ENCODE results near the gene AOPEP.
"Not testable (repeated sequence)": the region's sequence is repeated elsewhere in the genome, so short reads cannot be mapped to it uniquely, and the experiment has no call there.

Gene AOPEP

DNA sequence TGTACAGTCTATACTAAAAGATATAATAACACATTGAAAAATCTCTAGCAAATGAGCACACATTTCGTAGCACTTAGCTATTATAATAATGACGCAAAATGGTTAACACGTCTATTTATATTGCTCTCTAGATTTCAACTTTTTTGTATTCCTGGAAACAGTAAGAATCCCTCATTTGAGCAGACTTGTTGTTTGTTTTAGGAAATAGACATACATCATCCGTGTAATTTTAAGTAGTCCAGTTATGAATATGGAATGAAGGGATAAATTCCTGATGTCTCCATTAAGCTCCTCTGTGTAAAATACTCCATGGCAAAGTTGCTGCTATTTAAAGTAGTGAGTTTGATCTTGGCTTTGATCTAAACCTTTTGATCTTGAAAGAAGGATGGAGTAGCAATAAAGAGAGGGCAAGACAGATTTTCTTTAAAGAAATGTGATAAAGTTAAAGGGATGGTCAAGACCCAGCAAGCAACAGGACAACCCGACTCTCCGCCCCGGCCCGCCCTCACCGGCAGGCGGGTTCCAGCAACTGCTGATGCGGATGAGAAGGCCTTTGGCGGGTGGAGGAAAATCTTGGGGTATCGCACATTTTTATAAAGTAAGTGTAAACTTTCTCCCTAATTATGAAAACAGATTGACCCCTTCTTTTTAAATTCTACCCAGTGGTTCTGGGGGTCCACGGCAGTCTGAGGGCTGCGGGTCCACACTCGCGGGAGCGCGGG is 277.4 kb downstream of the AOPEP start:
- DNase-seq: peak; percentile 48

DNA sequence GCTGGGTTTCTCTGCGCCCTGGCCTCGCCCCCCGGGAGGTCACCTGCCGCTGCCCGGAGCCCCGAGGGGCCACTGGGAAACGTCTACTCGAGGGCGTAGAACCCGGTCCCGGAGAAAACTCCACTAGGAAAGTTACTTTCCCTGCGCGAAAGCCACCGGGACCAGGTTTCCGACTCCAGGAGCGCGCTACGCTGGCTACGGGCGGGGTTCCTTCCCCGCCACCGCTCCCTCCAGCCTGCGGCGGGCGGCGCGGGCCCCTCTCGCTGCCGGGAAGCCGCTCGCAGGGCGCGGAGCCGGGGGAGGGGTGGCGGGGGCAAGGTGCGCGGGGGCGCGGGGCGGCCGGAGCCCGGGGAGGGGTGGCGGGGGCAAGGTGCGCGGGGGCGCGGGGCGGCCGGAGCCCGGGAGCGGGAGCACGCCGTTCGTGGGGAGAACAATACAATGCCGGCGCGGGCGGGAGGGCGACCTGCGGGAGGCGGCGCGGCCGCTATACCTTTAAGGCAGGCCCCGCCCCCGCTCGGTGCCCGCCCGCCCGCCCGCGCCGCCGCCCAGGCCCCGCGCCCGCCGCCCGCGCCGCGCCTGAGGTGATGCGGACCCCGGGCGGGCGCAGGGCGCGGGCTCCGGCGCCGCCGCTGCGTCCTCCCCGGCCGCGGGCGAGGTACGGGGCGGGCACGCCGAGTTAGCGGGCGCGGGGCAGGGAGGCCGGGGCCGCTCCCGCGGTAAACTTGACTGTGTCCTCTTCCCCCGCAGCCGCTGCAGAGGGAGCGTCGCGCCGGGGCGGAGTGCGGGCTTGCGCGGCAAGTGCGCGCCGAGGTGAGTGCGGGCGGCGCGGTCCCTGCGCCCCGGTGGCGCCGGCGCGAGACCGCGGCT is 278.1 kb downstream of the AOPEP start:
- peak; percentile 44 for DNase-seq

DNA sequence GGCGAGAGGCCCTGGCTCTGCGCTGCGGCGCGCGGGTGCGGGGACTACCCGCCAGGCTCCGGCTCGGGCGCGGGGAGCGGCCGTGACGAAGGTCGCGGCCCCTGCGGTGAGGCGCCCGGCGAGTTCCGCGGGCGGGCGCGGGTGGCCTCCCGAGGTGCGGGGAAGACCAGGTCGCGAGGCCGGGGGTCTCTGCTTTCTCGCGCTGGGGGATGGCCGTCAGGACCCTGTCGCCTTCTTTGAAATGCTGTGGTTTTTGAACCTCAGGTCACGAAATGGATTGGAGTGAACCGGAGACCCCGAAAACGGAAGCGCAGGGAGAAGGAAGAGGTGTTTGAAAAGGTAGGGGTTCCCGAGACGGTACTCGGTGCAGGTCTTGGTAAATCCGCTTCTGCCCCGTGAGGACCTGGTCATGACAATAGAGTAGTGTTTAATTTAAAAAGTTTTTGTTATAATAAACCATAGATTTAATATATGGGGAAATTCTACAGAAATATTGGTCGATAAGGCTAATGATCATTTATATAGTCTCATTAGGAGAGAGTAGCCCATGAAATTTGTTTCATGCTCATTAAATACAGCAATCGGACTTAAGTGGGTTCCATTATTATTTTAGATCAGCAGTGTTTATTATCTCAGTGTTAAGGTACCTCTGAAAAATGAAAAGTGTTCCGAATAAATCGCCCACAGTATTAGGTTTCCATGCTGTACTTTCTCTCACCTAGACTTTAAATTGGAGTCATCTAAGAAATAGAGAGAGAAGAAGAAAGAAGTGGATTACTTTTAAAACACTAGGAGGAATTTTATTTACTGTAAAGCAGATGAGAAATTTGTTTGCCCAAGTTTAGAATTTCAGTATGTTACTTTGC is 279.0 kb downstream of the AOPEP start:
- DNase-seq: no peak

DNA sequence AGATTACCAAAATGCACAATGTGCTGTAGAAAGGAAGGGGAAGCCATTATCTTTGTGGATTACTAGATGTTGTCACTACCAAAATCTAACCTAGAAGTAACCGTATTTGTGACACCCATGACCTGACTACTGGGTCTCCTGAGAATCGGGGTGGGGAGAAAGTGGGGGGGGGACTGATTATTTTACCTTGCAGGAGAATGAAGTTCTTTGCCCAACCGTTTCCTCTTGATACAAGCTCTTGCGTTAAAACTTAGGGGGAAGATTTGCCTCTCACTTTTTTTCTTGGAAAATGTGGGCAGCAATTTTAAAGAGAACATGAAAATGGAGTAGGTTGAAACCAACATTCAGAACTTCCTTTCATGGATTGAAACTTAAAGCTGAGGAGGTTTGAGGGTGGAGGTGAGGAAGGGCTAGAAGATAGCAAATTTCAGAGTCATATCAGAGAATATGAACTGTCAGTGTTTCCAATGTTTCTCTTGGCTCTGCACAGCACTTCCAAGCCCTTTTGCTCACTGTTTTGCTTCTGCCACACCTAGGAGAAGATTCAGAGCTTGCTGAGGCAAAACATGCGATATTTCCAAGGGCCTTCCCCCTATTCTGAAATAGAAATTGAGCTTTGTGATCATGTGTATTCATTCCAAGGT is 280.8 kb downstream of the AOPEP start:
- DNase-seq: no peak

DNA sequence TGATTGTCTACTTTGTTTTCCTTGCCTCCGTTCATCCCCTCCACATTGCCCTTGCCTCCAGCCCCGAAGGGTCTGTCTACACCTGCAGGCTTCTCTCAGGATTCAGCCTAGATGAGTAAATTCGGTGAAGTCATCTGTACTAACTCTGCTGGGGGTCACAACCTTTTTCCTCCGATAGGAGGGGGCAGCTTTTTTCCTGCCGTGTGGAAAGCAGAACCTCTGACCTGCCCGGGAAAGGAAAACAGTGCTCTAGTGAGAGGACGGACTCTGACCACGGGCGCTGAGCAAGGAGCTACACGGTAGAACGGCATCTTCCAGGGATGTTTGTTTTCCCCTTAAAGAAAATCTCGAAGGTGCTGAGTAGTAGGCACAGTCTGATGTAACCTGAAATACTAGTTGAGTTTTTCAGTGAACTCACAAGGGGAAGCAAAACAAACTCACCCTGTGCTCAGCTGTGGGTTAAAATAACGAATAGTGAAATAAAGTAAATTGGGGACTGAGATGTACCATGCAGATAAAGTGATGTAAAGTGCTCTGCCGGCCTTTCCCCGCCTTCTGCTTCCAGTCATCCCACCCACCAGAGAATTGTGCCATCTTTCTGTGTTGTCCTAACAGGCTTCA is 281.8 kb downstream of the AOPEP start:
- no peak for DNase-seq

DNA sequence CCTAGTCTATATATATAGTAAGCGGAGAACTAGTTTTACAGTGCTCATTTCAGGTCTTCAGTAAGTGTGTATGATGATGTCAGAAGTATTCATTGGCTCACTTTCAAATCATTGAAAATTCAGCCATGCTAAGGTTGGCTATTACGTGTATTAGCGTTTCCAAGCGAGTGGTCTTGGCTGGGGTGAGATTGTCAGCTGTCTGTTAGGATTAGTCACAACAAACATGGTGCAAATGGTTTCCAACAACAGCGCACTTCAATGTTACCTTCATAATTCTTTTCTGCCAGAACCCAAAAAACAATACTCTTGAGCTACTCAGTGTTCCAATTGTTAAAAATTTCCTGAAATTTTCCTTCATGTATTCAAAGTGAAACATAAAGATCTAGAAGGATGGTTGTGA is 283.0 kb downstream of the AOPEP start:
- DNase-seq: no peak

DNA sequence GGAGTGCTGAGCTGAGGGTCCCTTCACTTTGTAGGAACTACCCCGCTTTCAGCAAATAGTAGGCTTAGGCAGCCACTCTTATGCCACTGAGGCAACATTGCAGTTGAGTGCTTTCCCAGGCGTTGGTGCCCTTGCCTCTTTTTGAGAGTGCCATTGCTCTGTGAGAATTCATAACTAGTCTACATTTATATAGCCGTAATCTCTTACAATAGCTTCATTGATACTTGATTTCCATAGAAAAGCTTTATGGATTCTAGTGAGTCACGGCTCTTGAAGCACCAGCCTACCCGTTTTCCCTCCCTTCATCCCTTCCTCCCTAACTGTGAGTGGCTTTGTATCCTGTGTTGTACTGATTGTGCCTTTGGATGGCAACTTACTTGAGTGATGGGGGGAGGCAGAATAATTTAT is 283.9 kb downstream of the AOPEP start:
- DNase-seq: no peak

DNA sequence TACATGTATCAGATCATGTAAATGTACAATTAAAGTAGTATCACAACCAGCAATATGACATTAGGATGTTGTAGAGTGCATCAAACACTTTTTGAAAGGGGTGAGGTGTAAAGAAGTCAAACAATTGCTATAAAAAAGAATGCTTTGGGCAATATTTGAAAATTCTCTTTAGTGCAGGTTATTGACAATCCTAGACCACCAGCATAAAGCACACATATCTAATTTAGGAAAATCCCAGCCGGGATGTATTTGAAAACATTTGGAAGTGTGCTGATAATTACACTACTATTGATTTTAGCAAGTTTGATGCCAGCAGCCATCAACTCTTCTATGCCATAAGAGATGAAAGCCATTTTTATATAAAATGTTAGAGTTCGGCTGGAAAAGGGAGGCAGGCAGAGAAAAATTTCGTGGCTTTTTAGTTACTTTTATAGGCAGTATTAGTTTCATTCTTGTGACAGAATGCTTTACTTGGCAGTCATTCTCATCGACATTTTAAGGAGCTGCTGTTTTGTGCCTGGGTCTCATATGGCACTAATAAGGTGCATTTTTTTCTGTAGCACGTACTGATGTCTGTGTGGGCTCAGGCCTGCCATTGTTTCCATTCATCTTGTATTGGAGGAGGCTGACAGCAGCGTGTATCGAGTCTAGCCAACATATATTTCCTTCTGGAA is 285.7 kb downstream of the AOPEP start:
- DNase-seq: no peak

DNA sequence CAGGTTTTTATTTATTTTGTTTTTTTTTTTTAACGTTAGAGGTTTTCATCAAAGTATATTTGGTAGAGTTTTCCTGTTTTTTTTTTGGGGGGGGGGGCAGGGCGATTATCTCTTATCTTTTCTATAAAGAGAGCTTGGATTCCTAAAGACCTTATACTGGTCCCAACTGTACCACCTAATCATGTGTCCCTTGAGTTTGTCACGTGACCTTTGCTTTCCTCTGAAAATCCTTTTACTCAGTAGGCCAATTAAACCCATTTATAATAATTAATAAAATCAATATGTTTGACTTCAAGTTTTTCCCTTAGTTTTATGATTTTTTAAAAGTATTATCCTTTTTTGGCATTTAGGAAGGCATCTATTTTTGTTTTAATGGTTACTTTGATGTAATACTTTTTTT is 286.4 kb downstream of the AOPEP start:
- no peak for DNase-seq

DNA sequence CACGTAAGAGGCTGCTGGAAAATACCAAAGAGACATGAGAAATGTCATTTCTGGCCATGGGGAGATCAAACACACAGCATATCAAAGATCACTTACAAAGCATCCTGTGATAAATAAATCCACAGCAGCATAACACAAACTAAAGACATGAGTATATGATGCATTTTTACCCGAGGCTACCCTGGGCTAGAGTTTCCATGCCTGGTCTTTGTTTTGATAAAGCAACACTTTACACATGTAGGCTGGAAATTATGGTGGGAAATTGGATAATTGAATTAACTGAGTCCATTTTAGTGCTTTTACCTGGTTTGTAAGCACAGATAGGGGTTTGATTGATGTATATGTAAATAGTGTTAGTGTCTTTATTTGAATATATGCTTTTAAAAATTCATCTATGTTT is 288.4 kb downstream of the AOPEP start:
- DNase-seq: no peak

DNA sequence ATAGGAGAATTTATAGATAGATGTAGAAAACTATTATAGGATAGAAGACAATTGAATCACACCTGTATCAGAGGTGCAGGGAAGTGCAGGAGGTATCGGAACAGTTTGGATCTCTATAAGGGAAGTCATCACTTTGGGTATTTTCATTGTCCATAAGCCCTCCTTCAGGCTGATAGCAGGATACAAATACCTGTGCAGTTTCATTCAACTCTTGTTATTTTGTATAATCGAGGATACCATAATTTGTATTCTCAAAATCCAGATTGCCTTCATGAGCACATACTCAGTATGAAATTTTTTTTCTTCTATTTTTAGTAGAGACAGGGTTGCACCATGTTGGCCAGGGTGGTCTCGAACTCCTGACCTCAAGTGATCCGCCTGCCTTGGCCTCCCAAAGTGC is 289.1 kb downstream of the AOPEP start:
- no peak for DNase-seq

DNA sequence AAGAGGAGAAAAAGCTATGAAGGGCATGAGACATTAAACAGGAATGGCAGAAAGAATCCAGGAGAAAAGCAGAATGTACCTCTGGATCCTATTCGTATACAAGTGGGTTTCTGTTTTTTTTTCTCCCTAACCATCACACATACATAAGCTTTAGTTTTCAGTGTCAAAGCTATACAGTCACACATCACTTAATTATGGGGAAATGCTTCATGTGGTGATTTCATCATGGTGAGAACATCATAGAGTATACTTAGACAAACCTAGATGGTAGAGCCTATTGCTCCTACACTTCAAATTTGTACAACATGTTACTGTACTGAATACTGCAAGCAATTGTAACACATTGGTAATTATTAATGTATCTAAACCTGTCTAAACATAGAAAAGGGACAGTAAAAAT is 290.6 kb downstream of the AOPEP start:
- DNase-seq: no peak

DNA sequence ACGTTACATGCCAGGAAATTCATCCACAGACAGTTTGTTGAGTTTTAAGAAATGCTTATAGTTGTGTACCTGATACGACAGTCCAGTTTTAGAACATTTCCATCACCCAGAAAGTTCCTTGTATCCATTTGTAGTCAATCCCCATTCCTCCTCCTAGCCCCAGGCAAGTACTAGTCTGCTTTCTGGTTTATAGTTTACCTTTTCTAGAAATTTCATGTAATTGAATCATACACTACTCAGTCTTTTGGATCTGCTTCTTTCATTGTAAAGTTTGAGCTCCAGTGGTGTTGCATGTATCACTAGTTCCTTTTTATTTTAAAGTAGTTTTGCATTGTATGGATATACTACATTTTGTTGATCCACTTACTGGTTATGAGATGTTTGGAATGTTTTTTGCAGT is 291.2 kb downstream of the AOPEP start:
- DNase-seq: no peak

DNA sequence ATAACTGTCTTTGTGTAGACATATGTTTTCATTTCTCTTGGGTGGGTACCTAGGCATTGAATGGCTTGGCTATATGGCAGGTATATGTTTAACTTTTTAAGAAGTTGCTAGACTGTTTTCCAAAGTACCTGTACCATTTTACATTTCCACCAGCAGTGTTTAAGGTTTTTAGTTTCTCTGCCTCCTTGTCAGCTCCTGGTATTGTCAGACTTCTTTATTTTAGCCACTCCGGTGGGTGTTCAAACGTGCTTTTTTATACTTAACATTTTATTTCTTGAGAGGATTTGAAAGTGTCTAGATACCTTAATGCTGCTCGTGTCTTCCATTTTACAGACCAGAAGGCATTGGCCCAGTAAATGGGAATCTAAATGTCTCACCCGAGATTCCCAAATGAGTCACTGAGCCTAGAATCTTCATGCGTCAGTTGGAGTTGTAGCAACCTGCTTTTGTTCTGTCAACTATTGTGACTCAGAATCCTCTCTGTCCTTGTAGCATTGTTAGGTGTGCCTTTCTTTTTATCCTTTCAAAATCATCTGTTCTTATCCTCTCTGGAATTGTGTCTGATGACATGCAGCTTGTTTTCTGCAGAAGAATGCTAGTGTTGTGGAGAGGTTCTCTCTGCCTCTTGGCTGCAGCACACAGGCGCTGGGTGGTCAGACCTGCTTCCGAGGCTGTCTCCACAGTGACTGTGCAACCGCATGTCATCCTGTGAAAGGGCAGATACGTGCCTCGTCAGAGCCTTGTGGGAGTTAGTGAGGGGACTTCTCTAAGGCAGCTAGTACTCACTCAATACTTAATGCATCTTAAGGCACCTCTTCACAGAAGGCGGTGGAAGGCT is 291.8 kb downstream of the AOPEP start:
- peak; percentile 17 for DNase-seq

DNA sequence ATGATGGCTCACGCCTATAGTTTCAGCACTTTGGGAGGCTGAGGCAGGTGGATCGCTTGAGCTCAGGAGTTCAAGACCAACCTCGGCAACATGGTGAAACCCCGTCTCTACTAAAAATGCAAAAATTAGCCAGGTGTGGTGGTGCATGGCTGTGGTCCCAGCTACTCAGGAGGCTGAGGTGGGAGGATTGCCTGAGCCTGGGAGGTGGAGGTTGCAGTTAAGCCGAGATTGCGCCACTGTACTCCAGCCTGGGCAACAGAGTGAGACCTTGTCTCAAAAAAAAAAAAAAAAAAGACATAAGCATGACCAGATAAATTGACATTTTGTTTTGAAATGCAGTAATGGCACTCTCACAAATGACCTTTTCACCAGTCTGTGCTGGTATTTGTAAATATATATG is 294.1 kb downstream of the AOPEP start:
- not testable (repeated sequence) for DNase-seq

DNA sequence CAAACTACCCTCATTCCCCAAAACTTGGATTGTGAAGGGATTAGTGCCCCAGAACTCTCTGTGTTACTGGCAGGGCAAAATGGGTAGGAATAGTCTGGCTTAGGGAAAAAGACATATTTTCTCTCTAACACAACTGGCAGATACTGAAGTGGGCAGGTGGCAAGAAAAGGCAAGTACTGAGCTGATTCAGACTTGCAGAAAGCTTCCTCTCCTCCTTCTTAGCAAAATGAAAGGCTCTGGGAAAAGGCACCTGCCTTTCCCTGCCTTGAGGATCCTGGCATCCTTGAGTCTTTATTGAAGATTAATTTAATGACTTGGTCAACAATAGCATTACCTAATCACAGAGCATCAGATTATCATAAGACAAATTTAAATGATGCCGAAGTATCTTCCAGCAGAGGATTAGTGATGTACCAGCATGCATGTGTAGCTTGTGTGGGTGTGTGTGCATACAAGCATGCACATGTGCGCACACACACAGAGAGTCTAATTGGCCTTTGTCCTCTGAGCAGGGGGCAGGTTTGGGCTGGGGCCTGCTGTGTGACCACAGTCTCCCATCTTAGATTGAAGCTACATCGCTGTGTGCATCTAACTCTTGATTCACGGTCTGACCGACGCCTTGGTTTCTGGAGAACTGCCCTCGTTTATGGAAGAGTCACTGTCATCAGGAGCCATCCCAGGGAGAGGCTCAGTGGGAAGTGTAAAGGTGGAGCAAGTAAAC is 294.8 kb downstream of the AOPEP start:
- DNase-seq: no peak

DNA sequence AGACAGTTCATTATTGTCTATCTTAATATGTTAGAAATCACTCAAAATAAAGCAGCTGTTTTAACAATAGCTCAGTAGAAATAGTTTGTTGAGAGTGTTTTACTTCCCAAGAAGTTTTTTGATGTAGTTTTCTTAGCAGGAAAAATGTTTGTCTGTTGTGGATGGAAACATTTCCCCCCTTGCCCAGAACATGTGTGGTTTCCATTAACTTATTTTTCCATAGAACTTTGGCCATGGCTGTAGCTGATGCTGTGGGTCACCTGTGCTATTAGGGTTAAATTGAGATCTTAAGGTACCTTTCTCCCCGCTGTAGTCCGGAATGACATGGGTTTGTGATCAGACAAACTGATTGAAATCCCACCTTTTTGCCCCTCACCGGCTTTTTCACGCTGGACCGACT is 296.2 kb downstream of the AOPEP start:
- no peak for DNase-seq

DNA sequence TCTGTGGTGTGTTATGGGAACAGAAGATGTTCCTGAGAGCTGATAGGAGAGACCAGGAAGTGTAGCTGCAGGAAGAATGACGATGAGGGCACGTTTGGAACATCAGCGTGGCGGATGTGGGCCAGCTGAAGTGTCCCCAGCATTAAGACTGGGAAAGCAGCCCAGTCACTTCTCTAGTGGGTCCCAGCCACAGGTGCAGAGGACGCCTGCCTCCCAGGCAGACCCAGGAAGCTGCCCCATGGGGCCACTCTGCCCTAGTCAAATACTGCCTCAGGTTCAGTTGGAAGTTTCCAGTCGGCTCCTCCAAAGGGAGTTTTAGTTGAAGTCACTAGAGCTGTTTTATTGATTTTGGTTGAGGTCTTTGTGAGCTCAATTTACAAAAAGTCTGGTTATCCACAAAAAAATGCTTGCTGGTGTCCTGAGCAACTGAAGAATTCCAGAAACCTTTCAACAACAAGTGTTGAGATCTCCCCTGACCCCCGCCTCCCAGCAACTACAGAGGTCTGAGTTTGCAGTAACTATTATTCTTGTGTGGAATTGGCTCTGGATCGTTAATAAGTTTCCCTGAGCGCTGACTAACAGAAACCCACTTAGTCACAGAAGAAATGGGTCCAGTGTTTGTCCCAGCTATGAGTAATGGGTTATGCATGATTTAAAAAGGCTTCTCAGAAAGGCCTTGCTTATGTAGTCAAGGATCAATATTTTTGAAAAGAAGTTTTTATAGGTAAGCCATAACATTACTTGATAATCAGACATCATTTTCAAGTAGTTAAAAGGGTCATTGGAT is 296.9 kb downstream of the AOPEP start:
- no peak for DNase-seq

DNA sequence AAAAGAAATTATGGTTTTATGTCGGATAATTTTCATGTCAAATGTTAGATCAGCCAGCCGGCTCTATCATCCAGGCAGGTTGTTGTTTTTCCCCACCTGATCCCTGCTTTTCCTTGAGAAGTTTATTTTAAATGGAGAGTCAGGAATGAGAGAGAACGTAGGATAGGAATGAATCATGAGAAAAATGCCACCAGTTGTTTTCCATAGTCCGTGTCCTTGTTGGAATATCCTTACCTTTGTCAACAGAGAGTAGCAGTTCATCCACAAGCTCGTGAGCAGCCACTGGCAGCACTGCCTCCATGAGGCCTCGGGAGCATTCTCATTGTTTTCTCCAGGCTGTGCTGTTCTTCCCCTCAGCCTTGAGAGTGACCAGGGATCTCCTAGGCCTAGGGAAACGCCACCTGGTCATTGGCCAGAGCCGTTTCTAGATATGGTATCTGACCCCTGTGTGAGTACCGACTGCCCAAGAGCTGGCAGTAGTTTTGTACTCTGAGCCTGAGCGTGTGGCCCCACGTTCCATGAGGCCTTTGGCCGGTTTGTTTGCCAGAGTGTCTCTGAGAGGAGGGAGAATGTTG is 297.7 kb downstream of the AOPEP start:
- no peak for DNase-seq

All from activated CD4-positive, alpha-beta T cell treated with anti-CD3 and anti-CD28 coated beads, Interleukin-10, Interleukin-2, amounts not matched to agents 100 ng/mL and 50 ng/mL, durations not matched to agents 16 hours and 8 hours (primary cell).